Activated CD8-positive, alpha-beta memory T cell treated with anti-CD3 and anti-CD28 coated beads, Interleukin-2, amount 50 U/mL, for 4 hours (primary cell): ENCODE measurements around the gene TFDP1.

ENCODE experiments used
- DNase-seq: peaks from one replicate; pipeline ENCODE4 v3.0.0-alpha.2; 2020

The TFDP1 gene

GRCh38 chr13:113653264-113654174, 69.0 kb downstream of the TFDP1 start:
- no peak for DNase-seq

GRCh38 chr13:113654175-113654560, 69.6 kb downstream of the TFDP1 start:
- no peak for DNase-seq

- DNase-seq: no peak
Observed at GRCh38 chr13:113654591-113655345, 70.2 kb downstream of the TFDP1 start.

DNA sequence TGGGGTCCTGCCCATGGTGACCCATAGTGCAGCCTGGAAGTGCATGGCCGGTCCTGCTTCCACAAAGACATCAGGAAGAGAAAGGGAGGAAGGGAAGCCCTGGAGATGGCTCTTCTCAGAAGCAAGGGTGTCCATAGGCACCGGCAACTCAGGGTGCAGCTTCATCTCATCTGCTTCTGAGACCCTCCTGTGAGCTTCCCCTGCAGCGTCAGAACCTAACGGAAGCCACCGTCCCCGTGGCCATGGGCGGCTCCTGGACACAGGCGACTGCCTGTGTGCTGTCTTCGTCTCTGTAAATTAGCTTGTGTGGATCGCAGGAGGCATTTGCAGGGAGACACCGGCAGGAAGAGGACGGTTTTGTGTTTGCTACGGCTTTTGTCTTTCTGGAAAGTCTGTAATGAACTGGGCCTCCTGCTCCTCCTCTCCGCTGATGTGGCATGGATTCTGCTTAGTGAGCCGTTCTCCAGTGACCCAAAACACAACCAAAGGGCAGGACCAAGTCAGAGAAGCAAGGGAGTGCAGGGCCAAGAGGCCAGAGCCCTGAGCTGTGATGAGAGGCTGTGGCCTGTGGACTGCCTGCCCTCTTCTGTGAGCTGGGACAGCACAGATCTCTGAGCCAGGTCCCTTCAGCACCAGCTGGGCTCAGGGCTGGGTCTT, 70.9 kb downstream of the TFDP1 start:
- DNase-seq: no peak

GRCh38 chr13:113656003-113656588, 71.5 kb downstream of the TFDP1 start:
- no peak for DNase-seq

GRCh38 chr13:113656831-113657671, 72.5 kb downstream of the TFDP1 start:
- no peak for DNase-seq

DNA sequence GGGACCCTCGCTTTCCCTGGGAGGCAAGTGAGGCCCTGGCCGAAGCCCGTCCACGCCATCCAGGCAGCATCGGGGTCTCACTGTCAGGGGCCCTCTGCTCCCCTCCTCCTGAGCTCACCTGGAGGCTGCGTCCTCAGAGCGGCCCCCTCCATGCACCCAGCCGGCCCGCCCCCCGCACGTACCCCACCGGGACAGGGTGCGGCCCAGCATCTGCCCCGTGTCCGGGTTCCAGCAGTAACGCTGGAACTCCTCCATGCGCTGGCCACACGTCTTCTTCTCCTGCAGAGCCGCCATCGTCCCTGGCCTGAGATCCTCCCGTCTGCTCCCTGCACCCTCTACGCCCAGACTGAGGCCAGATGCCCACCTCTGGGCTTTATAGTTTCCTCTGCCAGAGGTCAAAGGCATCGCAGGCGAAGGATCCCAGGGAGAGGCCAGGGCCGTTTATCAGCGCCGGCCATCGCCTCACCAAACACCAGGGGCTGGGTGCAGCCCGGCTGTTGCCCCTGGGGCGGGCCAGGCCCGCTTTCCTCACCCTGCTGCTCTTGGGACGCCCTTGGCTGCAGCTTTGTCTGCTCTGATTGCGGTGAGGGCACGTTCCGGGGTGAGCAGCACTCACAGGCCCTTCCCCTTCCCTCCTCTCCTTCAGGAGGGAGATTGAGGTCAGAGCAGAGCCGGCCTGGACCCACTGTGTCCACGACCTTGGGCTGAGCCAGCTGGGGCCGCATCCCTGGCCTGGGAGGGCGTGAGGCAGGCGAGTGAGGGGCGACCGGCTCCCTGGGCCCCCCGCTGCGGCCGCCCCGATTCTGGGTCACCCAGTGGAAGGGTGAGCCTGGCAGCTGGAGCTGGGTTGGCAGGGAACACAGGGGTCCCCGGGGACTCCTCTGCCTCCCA, 73.5 kb downstream of the TFDP1 start, which contains the start of gene ATP4B:
Gene ATP4B (minus strand): TSS at position 348 of the 891 bp plus-strand sequence. CDS start 54 bp downstream, at position 294.
- no peak for DNase-seq

GRCh38 chr13:113658836-113659235, 74.3 kb downstream of the TFDP1 start:
- no peak for DNase-seq

DNA sequence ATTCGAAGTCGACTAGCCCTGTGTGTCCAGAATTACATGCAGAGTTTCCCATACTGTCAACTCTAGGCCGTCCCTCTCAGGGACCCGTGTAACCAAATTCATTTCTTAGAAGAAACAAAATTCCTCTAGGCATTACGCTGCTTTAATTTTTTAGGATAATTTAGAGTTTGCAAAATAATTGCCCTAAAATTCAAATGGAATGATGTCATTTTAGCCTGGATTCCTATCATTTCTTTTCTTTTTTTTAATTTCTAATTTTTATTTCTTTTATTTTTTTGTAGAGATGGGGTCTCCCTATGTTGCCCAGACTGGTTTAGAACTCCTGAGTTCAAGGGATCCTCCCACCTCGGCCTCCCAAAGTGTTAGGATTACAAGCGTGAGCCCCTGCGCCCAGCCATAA, 74.8 kb downstream of the TFDP1 start:
- DNase-seq: no peak

GRCh38 chr13:113660066-113660465, 75.5 kb downstream of the TFDP1 start:
- no peak for DNase-seq

- no peak for DNase-seq
Observed at GRCh38 chr13:113661509-113661908, 77.0 kb downstream of the TFDP1 start.

DNA sequence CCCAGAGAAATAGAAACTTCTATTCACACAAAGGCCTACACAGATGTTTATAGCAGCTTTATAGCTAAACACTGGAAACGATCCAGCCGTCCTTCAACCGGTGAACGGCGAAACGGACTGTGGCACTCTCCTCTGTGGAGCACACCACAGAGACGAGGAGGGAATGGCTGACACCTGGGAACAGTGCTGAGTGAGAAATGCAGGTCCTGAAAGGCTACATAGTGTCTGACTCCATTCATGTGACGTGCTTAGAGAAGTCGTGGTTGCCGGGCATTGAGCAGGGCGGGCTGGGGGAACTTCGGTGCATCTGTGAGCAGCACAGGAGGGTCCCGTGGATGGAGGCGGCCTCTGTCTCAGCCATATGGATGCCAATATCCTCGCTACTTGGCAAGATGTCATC, 79.4 kb downstream of the TFDP1 start:
- no peak for DNase-seq

DNA sequence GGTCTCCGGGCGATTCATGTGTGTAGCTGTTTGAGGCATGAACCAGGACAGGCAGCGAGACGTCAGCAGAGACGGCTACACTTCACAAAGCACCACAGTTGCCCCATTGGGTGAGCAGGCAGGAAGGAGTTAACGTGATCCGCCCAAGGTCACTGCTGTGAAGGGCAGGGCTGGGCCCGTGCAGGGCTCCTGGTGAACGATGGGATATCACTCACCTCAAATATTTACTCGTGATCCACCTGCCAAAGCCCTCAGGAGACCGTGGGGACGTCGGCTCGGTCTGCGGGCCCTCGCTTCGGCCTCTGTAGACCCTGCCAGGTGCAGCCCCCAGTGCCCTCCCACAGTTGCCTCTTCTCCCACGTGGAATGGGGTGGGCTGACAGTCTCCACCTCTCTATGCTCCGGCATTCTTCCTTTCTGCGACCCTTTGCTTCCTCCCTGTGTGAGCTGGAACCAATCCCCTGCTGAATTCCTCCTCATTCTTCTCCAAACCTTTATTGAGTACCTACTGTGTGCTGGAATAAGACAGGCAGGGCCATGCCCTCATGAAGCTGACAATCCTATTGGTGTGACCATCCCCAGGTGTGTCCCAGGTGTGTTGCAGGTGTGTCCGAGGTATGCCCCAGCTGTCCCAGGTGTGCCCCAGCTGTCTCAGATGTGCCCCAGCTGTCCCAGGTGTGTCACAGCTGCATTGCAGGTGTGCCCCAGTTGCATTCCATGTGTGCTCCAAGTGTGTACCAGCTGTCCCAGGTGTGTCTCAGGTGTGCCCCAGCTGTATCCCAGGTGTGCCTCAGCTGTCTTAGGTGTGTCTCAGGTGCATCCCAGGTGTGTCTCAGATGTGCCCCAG, 80.4 kb downstream of the TFDP1 start:
- no peak for DNase-seq

DNA sequence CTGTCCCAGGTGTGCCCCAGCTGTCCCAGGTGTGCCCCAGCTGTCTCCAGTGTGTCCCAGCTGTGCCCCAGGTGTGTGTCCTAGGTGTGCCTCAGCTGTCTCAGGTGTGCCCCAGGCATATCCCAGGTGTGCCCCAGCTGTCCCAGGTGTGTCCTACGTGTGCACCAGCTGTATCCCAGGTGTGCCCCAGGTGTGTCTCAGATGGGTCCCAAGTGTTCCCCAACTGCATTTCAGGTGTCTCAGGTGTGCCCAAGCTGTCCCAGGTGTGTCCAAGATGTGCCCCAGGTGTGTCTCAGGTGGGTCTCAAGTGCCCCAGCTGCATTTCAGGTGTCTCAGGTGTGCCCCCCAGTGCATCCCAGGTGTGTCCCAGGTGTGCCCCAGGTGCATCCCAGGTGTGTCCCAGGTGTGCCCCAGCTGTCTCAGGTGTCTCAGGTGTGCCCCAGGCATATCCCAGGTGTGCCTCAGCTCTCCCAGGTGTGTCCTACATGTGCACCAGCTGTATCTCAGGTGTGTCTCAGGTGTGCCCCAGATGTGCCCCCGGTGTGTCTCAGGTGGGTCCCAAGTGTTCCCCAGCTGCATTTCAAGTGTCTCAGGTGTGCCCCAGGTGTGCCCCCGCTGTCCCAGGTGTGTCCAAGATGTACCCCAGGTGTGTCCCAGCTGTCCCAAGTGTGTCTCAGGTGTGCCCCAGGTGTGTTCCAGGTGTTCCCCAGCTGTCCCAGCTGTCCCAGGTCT, 81.2 kb downstream of the TFDP1 start:
- DNase-seq: no peak

DNA sequence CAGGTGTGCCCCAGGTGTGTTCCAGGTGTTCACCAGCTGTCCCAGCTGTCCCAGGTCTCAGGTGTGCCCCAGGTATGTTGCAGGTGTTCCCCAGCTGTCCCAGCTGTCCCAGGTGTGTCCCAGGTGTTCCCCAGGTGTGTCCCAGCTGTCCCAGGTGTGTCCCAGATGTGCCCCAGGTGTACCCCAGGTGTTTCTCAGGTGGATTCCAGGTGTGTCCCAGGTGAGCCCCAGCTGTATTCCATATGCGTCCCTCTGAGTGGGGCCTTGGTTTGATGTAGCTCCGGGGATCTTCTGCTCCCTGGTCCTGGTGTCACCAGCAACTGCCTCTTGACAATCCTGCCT, 81.7 kb downstream of the TFDP1 start:
- DNase-seq: no peak

GRCh38 chr13:113666951-113667701, 82.6 kb downstream of the TFDP1 start, which contains the start of gene GRK1:
GRK1 (plus strand) TSS chr13:113667219; CDS start chr13:113667387, 168 bp downstream.
- no peak for DNase-seq

DNA sequence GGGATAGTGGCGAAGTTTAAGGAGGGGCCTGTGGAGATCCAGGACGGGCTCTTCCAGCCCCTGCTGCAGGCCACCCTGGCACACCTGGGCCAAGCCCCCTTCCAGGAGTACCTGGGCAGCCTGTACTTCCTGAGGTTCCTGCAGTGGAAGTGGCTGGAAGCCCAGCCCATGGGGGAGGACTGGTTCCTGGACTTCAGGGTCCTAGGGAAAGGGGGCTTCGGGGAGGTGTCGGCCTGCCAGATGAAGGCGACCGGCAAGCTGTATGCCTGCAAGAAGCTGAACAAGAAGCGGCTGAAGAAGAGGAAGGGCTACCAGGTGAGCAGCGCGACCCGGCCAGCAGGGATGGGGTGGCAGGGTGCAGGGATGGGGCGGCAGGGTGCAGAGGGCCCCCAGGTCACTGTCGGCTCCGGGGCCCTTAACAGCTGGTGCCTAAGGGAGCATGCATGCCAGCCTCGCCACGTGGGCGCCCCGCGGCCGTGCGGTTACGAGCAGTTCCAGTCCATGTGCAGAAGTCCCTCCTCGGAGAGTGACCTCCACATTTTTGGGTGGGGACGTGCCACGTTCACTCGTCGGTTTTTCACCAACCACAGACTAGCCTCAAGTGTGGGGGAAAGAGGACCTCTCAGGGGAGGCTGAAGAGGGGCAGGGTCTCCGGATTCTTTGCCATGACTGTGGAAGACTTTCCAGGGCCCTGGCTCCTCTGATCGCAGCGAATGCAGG, 83.4 kb downstream of the TFDP1 start:
- no peak for DNase-seq

DNA sequence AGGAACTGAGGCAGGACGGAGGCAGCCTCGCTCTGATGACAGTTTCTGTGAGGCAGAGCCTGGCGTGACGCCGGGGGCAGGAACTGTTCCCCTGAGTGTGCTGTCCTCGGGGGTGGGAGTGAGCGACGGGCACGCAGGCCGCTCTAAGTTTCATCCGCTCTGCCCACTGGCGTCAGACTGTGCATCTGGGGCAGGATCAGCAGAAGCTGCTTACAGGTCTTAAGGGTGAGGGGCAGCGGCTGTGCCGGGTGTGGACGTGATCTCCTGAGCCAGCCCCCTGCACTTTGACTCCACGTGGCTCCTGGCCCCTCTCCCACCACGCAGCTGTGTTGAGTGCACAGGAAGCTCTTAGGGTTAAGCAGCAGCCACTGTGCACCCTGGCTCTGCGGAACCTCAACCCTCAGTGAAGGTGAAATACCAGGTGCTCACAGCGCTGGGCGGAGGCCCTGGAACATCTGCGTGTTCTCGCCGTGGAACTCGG, 84.0 kb downstream of the TFDP1 start:
- DNase-seq: no peak
